H4 (cell line): Measurements from ENCODE around the gene CACNA1C. TPM values are rescaled to one million over a fixed set of nuclear protein-coding genes. Genes with fewer than 3 reads are reported as not detected.

Experiments
- DNase-seq: peaks from one replicate; pipeline ENCODE4 v3.0.0-alpha.2; 2015; ENCODE audit warnings: low spot score
- total RNA-seq: library from RNA; depleted of rRNA; stranded (reverse); fragments of >200 nt; shearing (Covaris generic); gene quantifications from 2 replicates; pipeline ENCODE4 v1.2.3, GENCODE V29; 2014

Gene CACNA1C
- total RNA-seq, 1 experiment from 2014 or later, result 1.5 TPM

DNA sequence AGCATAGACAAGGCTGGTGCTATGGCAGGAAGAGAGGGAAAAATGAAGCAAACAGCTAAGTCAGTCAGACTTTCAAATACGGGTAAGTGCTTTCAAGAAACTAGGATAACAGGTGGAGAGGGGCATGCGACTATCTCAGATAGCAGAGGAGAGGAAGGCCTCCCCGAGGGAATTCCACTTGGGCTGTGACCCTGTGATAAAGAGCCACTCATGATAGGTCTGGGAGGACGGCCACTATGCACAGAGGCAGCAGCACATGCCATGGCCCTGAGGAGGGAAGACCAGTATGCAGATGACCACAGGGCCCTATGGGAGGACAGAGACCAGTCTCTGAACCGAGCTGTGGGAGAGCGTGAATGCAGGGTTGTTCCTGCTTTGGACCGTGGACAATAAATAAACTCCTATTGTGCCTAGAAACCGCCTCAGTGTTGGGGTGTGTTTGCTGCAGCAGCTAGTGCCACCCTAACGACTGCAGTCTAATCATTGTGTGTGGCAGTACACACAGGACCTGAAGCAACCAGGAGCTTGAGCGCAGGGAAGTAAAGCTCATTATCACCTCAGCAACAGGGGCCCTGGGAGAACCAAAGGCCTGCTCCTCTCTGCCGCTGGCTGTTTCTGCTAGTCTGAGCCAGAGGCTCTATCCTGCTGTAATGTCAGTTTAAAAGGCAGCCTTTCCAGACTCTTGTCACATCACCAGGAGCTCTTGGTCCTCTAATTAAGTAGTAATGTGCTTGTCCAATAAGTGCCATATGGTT, 119.1 kb downstream of the CACNA1C start:
- no peak for DNase-seq

DNA sequence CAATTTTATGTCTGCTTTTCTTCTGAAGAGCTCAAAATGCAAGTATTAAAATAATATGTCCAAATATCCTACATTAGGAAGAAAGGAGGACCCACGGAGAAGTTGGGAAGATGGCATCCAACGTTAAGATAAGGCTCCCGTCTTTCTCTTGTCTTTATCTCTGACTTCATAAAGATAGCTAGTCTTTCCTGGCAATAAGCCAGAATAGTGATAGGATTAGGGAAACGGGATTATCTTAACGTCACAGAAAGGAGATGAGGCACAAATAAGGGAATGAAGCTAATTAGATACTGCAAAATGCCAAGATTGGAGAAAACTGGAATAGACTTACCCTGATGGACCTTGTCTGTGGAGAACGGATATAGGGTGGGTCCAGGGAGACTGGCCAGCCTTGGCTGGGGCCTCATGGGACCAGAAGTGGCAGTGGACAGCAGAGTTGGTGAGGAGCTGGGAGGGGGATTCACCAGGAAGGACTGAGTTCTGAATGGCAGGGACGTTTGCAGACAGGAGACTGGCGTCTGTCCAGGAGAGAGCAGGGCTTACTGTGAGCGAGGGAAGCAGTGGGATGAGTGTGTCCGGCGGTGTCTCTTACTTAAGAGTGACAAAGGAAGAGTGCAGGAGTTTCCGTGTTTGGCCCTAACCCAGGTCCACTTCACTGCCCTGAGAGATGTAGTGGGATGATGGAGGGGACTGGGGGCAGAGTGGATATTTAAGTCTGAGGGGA, 119.9 kb downstream of the CACNA1C start:
- DNase-seq, result no peak

DNA sequence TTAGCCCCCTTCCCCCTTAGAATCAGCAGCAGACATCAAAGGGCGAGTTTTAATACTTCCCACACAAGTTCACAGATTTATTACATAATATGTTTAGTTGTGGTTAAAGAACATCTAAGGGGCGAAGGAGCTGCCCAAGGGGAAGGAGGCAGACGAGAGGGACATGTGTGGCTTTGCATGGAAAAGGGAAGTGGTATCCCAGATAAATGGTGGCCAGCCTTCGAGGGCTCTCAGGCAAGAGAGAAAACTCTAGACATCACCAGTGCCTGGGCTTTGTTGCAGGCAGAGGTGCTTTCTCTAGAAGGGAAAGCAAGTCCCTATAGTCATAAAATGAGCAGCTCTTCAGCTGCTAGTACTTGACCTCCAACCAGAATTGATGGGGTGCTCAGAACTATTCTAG, 121.2 kb downstream of the CACNA1C start:
- no peak for DNase-seq

DNA sequence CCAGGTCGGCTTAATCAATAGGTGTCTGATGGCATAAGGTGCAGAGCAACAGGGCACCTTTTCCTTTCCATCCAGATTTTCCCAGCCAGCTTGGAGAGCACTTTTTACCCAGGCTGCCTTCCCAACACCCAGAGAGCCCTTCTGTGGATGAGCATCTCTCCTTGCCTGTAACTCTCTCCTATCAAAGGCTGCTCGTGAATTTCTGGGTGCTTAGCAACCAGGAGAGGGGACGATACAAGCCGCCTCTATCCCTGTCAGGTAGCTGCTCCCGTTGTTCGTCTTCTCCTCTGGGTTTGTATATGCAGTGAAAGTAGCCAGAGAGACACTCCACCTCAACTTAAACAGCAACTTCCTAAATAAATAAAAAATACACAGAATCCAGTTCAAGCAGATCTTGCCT, 124.2 kb downstream of the CACNA1C start:
- no peak for DNase-seq

DNA sequence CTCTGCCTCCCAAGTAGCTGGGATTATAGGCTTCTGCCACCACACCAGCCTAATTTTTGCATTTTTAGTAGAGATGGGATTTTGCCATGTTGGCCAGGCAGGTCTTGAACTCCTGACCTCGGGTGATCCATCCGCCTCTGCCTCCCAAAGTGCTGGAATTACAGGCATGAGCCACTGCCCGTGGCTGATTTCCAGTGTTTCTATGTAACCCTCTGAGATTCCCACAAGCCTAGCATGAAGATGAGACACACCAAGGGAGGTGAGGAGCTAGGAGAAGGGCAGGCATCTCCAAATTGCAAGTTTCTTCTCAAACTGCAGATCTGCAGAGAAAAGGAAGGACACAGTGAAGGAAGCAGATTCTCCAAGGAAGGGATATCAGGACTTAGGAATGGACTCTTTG, 125.0 kb downstream of the CACNA1C start:
- DNase-seq, result no peak

DNA sequence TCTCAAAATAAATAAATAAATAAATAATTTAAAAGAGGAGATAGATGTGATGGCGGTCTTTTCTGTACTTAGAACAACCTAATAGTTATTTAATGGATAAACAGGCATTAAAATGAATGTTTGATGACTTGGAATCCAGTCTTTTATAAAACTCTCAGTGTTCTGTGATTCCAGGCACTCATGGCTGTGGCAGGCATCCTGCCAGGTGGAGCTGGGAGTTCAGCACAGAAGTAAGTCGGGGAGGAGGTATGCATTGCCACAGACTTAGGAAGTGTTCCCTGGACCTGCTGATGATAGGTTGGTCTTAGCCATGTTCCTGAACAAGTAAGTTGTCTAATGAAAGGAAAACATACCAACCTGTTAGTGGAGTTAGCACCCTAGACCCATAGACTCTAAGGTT, 126.3 kb downstream of the CACNA1C start:
- no peak for DNase-seq

DNA sequence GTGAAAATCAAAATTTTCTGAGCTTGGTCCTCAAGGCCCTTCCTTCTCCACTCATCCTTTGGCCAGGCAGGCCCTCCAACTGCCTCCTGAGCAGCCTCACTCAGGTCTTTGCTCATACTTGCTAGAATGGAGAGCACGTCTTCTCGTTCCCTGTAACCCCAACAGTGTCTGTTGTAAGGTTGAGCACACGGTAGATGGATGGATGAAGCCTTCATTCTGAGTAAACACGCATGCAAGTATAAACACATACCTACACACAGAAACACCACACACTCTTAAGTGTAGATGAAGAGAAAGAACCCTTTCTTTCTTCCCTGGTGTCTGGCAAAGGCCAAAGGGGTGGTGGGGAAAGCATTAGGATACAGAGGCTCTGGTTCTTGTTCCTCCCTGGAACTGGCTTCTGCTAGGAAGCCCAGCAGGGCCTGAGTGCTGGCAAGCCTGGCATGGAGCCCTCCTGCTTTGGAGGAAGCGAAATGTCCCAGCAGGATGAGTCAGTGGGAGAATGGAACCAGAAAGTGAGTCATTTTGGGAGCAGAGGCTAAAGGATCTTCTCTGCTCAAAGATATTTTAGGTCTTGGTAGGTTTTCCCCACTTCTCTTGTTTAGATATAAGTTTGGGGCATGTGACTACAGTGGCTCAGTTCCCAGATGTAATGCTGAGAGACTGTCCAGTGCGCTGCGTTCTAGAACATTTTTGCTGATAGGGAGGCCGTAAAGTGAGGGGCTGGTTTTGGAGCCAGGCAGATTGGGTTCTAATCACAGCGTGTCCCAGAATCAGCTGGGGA, 127.4 kb downstream of the CACNA1C start:
- peak; percentile 92 for DNase-seq

DNA sequence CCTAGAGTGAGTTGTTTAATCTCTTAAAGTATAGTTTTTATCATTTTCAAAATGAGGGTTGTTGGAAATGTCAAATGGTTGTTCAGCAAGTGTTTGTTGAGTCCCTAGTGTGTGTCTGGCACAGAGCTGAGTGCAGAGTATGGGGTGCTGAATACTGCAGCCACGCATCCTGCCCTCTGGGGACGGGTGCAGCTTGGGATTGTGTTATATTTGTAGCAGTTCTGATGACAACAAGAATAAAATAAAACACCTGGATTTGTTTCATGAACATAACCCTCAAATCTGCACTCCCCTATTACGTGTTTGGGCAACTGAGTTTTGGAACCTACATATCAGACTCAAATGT, 127.9 kb downstream of the CACNA1C start:
- DNase-seq, result no peak

DNA sequence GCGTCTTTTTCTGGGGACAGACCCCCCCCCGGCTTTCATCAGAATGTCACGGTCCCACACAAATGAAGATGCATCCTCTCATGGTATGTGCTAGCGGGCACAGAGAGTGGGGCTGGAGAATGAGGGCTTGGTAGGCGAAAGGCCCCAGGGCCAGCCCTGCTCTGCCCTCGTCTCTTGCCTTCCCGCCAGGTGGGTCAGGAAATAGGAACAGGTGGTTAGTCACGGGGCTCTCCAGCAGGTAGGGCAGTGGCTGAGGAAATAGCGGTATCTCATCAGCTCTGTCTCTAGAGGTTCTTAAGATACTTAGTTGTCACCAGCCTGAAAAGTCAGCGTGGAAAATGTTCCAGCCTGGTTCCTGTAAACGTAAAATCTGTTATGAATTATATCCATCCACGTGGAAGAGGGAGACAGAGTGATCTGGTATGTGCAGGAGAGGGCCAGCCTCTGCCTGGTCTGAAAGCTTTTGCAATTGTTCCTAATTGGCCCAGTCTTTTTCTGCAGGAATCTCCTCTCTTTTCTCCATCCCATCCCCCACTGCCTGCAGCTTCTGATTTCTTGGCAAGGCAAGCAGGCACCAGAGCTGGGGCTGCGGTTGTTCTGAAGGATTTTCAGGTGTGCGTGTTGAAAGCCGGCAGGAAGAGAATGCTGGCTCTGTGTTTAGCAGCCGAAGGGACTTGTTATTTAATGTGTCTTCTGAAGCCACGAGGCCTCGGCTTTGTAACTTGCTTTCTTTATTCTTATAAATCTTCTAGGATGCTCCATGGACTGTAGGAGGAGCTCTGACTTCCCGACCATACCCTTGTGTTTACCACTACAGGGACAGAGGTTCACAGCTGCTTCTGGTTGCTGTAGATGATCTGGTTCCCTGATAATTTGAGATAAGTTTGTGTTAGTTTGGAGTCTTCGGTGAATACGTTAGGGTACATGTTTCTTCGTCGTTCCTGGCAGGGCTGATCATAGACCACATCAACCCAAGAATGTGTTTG, 131.1 kb downstream of the CACNA1C start:
- DNase-seq, result no peak

DNA sequence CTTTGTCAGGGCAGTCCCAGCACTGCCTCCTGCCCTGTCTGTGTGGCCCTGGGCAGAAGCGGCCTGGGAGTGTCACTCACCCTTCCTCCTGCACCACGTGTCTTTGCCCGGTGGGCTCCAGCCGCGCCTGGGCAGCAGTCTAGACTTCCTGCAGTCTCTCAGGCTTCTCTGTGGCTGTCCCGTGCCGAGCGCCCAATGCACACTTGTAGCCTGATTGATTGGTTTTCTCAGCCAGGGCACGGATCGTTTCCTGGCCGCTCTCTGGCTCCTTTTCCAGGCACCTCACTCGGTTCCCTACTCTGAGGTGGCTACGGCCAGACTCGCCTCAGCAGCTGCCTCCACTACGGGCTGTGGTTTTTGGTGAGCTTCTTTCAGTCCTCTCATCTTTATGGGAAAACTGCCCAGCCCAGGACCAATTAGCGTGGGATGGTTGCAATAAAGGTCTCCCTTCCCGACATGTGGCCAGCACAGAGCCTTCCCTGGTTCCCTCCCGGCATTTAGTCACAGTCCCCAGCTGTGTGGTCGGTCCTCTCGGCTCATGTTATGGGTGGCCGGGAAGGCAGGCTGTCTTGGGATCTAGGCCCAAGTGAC, 133.1 kb downstream of the CACNA1C start:
- DNase-seq, result no peak

DNA sequence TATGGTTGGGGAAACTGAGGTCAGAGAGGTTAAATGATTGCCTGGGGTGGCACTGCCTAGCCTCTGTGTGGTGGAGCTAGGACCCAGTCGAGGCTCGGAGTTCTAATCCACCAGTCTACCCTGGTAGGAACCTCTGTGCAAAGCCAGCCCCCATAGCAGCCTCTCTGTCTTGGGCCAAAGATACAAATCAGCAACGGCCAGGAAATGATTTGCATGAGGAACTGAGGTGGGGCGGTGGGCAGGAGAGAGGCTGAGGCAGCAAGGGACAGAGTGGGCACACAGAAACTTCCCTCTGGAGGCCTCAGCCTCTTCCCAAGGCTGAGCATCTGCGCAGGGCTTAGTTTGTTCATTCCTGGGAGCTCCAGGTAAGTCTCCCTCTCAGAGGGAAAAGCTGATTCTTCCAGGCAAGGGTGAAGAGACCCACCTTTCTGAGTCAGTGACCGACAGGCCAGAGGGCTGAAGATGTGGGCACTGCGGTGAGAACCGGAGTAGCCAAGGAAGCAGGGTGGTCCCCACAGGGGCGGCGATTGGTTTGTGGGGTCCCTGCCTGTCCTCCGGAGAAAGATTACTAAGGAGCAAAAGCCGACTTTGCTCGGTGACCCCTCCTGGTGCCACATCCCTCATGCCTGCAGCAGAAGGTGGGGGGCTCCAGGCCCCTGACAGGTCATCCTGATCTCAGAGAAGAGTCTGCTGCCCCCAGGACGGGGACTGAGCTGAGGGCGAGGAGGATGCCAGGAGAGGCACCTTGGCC, 134.6 kb downstream of the CACNA1C start:
- no peak for DNase-seq

DNA sequence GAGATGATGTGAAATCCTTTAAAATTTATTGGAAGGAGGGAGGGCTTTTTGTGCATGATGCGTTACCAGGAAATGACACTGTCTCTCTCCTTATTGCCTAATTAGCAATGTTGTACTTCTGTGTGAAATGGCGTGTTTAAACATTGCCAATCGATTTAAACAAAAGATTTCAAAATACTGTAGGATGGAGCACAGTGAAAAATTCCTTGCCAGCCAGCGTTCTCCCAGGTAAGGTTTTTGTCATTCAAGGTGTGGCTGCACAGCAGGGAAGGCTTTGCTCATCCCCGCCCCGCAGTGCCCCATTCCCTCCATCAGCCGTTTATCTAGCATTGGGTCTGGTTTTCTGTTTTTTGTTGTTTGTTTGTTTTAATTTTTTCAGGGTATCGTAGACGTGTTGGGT, 137.3 kb downstream of the CACNA1C start:
- no peak for DNase-seq

DNA sequence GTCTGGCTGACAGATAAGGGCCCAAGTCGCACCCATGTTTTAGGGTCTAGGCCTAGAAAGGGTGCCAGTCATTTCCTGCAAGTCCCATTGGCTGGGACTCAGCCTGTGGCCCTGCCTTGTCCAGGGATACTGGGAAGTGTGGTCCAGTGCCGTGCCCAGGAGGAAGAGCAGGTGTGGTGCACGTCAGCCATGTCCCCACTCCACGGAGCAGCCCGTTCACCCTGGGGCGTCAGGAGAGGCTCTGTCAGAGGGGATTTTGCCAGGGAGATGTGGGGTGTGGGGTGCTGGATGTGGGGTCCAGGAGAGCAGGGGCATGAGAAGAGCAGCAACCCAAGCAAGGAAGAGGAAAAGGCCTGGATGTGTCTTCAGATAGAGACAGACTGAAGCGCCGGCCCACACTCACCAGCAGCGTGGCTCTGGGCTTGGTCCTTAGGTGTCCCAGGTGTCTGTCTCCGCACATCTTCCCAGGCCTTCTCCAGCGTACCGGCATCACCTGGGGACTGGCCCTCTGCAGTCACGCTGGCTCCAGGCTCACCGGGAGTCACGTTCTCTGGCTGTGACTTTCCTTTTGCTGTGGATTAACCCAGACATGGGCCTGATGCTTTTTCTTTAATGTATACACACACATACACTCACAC, 138.2 kb downstream of the CACNA1C start:
- no peak for DNase-seq

DNA sequence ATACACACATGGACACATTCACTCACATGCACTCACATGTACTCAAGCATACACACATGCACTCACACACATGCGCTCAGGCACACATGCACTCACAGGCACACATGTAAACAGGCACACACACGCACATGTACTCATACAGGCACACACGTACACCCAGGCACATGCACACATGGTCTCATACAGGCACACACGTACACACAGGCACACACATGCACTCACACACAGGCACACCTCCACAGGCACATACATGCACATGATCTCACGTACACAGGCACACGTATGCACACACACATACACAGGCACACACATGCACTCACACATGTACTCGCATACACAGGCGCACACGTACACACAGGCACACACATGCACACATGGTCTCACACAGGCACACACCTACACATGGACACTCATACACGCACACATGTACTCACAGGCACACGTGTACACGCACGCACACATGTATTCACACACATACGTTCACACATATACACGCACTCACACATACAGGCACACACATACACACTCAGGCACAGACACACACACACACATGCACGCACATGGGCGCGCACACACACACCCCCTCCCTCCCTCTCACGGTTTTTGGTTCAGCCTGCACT, 138.9 kb downstream of the CACNA1C start:
- DNase-seq, result no peak

DNA sequence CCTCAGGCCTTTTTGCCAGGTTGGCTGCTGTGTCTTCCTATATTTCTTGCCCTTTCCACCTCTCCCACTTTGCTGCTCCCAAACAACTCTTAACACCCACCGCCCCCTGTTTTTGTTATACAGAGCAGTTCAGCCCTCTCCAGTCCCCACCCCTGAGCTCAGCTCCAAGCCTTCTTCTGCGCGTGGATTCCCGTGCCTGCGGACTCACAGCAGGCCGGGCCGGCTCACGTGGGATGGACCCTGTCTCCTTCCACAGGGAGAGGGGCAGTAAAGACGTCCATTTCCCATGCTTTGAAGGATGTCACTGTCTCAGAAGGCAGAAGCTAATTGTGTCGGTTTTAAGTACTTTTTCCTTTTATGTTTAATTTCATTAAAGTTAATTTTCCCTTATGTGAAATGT, 139.4 kb downstream of the CACNA1C start:
- DNase-seq, result no peak

DNA sequence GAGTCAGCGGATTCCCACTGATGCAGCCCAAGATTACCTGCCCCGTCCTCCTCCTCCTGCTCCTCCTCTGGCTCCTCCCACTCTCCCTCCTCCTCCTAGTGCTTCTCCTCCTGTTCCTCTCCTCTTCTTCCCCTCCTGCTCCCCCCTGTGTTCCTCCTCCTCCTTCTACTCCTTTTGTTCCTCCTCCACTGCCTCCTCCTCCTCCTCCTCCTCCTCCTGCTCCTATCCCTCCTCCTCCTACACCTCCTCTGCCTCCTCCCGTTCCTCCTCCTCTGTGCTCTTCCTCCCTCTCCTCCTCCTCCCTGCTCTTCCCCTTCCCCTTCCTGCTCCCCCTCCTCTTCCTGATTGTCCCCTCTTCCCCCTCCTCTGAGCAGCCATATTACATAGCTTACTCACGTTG, 141.3 kb downstream of the CACNA1C start:
- no peak for DNase-seq

DNA sequence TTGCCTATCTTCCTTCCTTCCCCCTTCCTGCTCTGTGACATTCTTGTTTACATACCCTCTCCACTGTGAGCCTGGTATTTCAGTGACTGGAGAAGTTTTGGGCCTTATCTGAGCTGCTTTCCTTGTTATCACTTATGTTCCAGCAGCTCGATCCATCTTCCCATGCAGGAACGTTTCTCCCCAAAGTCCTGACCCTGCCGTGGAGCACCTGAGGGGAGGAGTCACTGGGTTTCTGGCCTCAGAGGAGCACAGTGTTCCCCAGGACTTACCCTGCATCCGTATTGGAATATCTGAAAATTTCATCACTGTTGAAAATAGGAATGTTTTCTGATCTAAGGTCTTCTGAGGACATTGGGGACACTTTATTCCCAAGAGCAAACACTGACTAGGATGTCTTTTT, 141.8 kb downstream of the CACNA1C start:
- no peak for DNase-seq

DNA sequence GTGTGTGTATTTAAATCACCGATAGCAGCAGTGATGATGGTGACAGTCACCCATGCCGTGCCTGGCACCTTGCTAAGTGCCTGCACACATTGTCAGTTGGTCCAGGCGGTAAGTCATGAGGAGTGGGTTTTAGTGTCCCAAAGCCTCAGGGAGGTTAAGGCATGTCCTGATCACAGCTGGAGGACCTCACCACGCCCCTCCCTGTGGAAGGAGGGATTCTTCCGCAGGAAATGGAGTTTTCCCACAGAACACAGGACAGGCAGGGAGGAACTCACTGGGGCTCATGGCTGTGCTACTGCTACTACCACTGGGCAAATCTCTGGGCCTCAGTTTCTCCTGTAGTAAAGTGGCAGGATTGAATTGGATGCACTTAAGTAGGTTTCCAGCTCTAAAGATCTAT, 142.3 kb downstream of the CACNA1C start:
- DNase-seq, result no peak

DNA sequence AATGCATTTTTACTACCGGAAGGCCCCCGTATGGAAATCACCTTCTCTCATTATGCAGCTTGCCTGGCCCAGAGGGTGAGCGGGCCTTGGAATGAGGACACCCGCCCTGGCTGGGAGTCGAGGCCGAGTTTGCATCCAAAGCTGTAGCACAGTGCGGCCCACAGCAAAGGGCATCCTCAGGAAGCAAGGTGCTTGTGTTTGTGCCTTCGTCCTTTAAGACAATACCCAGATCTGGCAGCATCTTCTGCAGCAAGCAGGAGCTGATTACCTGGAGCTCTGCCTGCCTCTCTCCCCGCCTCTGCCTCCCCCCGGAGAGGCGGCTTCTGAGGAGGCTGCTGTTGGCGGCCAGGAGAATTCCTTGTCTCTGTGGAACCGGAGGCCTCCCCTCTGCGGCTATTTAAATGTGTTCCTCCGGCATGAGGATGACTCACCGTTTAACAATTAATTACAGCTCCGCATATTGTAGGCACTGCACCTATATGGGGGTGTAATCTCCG, 145.3 kb downstream of the CACNA1C start:
- DNase-seq, result peak; percentile 73
